HPDE6-E6E7 (cell line): ENCODE data around the gene IP6K2.
"Not testable (repeated sequence)": the region's sequence is repeated elsewhere in the genome, so short reads cannot be mapped to it uniquely, and the experiment has no call there.

Experiments used
- DNase-seq: peaks from one replicate; pipeline ENCODE4 v3.0.0; 2011; ENCODE audit warnings: missing footprints; ENCODE audit errors: extremely low spot score

The IP6K2 gene

DNA sequence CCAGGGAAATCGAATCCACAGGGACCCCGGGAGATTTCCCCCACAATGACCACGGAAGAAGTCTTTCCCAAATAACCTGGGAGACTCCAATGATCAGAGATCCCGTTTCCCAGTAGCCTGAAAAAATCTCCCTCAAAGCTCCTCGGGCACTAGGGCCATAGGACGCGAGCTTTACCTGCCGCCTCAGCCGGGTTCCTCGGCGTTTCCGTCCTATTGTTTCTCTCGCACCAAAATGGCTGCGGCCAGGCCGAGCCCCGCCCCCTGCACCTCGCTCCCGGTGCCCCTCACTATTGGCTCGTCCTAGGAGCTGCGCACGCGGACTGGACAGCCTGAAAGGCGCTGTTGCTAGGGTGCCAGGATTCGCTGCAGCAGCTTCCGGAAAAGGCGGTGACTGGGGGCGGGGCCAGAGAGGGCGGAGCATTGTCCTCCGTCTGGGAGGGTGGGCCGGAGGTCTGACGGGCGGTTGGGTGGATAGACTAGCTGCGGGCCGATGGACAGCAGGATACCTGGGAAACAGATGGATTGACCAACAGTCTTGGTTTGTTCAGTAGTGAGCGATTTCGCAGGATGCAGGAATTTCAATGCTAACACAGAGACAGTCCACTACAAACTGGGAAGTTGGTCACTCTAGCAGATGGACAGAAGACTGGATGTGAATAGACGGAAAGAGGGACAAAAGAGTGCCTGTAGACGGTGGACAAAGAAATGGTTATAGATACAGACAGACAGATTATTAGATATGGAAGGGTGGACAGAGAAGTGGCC lies at the start of gene IP6K2:
Gene IP6K2 (minus strand): TSS at position 240 of the 765 bp plus-strand sequence. CDS start 21,930 bp downstream, outside the sequence.
- DNase-seq: peak; percentile 77

DNA sequence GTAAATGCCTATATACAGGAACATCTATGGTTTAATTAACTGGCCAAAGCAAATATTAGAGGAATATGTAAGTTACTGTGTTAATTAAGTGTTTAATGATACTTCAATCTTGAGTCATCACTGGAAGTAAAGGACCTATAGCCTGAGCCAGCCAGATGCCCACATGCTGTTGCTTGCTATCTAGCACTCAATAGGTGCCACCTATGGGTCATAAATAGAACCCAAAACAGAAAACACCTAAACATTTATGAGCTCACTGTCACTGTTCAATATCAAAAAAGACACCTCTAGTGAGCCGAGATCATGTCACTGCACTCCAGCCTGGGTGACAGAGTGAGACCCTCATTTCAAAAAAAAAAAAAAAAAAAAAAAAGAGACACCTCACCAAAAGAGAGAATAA lies 48.4 kb upstream of the IP6K2 start:
- no peak for DNase-seq

GRCh38 chr3:48762816-48763215 lies 45.8 kb upstream of the IP6K2 start:
- DNase-seq: no peak

GRCh38 chr3:48759991-48760540 lies 43.0 kb upstream of the IP6K2 start:
- not testable (repeated sequence) for DNase-seq

DNA sequence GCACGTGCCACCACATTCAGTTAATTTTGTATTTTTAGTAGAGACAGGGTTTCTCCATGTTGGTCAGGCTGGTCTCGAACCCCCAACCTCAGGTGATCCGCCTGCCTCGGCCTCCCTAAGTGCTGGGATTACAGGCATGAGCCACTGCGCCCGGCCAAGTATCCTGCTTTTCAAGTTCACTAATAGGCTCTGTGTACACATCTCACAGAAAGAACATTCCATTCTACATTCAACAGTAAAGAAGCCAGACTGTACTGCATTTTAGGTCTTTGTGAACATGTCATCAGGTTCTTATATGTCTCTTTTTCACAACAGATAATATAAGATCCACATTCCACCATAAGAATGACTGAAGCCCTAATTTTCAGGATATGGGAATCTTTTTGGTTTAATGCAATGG lies 42.5 kb upstream of the IP6K2 start:
- DNase-seq: not testable (repeated sequence)

- no peak for DNase-seq
Observed at GRCh38 chr3:48759071-48759470, 42.0 kb upstream of the IP6K2 start.

DNA sequence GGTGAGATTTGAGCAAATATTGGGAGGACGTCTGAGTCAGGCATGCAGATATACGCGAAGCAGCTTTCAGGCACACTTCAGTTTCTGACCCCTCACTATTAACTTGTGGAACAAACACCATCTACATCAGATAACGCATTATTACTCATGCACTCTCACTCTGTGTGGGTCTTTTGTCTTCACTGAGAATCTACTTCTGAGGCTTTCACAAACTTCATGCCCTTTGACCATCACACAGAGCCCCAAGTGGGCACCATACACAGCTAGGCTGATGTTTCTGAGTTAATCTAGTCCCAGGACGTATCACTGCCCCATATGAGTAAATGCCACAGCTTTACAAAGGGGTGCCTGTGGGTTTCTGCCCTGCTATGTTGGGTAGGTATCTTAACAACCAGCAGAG lies 39.6 kb upstream of the IP6K2 start:
- no peak for DNase-seq

DNA sequence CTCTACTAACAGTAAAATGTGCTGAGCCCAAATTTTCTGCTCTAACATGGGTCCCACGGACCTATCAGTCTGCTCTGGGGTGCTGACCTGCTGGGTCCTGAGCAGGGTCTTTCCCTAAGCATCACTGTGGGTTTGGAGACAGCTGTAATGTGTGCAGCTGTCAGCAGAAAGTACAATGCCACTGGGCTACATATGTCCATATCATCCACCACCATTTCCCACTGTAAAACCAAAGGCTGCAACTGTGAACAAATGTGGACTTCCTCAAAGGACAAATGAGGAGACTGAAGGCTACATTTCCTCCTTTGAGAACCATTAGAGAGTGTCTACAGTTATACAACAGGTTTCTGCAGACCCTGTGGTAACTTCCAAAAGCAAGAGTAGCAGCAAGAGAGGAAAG lies 33.8 kb upstream of the IP6K2 start:
- no peak for DNase-seq

- no peak for DNase-seq
Observed at GRCh38 chr3:48748754-48749153, 31.7 kb upstream of the IP6K2 start.

- DNase-seq: no peak
Observed at GRCh38 chr3:48747706-48748105, 30.7 kb upstream of the IP6K2 start.

DNA sequence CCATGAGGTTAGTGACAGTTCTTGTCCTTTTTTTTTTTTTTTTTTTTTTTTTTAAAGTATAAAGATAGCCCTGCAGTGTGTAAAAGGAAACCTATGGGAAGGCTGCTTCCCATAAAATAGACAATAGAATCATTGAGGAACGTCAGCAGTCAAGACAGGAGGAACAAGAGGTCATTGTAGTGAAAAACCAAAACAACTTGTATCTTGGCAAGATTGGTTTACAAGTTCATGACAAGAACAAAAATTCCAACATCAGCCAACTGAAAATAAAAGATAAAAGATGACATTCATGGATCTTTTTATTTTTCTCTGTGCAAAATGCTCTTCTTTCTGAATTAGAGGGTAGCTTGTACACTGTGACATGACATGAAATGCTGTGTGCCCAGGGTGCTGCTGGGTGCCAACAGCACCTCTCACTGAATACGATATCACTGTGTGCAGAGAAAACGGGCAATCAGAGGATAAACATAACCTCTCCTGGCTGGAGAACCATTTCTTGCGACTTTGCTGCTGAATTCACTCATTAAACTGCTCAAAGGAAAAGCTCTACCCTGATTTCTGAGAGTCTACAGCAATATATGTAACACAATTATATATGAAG lies 30.1 kb upstream of the IP6K2 start:
- DNase-seq: no peak

GRCh38 chr3:48743773-48744172 lies 26.8 kb upstream of the IP6K2 start:
- no peak for DNase-seq

- DNase-seq: not testable (repeated sequence)
Observed at GRCh38 chr3:48741226-48741625, 24.2 kb upstream of the IP6K2 start.

GRCh38 chr3:48739955-48740823 lies 23.2 kb upstream of the IP6K2 start:
- peak; percentile 26 for DNase-seq

DNA sequence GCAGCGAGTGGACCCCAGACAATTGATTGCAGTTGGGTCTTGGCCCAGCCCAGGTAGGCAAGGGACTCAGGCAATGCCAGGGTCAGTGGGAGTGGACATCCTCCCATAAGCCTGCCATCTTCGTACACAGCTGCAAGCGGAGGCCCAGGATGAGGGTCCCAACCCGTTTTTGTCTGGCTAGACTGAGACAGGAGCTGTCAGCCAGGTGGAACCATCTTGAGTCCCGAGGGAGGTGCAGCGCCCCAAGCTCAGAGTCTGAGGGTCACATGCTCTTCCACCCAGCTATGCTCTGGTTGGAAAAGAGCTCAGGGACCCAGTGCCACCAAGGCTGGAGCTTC lies 22.6 kb upstream of the IP6K2 start:
- DNase-seq: no peak

GRCh38 chr3:48738926-48739616 lies 22.1 kb upstream of the IP6K2 start:
- no peak for DNase-seq

GRCh38 chr3:48738144-48738536 lies 21.1 kb upstream of the IP6K2 start:
- no peak for DNase-seq

- DNase-seq: not testable (repeated sequence)
Observed at GRCh38 chr3:48735075-48735767, 18.2 kb upstream of the IP6K2 start.

DNA sequence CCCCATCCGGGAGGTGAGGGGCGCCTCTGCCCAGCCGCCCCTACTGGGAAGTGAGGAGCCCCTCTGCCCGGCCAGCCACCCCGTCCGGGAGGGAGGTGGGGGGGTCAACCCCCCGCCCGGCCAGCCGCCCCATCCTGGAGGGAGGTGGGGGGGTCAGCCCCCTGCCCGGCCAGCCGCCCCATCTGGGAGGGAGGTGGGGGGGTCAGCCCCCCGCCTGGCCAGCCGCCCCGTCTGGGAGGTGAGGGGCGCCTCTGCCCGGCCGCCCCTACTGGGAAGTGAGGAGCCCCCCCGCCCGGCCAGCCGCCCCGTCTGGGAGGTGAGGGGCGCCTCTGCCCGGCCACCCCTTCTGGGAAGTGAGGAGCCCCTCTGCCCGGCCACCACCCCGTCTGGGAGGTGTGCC lies 17.5 kb upstream of the IP6K2 start:
- DNase-seq: not testable (repeated sequence)

DNA sequence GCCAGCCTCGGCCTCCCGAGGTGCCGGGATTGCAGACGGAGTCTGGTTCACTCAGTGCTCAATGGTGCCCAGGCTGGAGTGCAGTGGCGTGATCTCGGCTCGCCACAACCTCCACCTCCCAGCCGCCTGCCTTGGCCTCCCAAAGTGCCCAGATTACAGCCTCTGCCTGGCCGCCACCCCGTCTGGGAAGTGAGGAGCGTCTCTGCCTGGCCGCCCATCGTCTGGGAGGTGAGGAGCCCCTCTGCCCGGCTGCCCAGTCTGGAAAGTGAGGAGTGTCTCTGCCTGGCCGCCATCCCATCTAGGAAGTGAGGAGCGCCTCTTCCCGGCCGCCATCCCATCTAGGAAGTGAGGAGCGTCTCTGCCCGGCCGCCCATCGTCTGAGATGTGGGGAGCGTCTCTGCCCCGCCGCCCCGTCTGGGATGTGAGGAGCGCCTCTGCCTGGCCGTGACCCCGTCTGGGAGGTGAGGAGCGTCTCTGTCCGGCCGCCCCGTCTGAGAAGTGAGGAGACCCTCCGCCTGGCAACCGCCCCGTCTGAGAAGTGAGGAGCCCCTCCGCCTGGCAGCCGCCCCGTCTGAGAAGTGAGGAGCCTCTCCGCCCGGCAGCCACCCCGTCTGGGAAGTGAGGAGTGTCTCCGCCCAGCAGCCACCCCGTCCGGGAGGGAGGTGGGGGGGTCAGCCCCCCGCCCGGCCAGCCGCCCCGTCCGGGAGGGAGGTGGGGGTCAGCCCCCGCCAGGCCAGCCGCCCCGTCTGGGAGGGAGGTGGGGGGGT lies 16.9 kb upstream of the IP6K2 start:
- not testable (repeated sequence) for DNase-seq
